ENCODE results near the gene TEX22.

DNA sequence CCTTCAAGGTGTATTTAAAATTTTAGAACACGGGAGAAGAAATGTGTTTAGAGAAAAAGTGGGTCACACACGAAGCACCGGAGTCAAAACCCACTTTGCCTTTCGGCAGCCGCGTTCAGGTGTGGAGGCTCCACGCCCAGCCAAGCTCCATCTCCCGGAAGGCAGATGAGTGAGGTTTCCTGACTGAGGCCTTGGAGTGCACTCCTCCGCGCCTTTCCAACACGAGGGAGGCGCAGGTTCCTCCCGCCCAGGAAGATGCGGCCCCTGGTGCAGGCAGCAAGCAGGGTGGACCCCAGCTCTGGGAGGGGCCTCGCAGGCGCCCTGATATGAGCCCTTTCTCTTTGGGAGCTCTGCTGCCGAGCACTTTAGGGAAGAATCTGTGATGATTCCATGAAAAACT is 43.8 kb downstream of the TEX22 start:
- TF ChIP-seq EZH2 (IDR thresholded peaks at IDR 0.05; ENCODE audit: low read depth): no peak
- TF ChIP-seq, protein P1, sequence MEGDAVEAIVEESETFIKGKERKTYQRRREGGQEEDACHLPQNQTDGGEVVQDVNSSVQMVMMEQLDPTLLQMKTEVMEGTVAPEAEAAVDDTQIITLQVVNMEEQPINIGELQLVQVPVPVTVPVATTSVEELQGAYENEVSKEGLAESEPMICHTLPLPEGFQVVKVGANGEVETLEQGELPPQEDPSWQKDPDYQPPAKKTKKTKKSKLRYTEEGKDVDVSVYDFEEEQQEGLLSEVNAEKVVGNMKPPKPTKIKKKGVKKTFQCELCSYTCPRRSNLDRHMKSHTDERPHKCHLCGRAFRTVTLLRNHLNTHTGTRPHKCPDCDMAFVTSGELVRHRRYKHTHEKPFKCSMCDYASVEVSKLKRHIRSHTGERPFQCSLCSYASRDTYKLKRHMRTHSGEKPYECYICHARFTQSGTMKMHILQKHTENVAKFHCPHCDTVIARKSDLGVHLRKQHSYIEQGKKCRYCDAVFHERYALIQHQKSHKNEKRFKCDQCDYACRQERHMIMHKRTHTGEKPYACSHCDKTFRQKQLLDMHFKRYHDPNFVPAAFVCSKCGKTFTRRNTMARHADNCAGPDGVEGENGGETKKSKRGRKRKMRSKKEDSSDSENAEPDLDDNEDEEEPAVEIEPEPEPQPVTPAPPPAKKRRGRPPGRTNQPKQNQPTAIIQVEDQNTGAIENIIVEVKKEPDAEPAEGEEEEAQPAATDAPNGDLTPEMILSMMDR (conservative IDR thresholded peaks at IDR 0.05): no peak

Data from PC-9 (cell line).